Measurements from ENCODE around the gene TNS3.

TNS3 gene

DNA sequence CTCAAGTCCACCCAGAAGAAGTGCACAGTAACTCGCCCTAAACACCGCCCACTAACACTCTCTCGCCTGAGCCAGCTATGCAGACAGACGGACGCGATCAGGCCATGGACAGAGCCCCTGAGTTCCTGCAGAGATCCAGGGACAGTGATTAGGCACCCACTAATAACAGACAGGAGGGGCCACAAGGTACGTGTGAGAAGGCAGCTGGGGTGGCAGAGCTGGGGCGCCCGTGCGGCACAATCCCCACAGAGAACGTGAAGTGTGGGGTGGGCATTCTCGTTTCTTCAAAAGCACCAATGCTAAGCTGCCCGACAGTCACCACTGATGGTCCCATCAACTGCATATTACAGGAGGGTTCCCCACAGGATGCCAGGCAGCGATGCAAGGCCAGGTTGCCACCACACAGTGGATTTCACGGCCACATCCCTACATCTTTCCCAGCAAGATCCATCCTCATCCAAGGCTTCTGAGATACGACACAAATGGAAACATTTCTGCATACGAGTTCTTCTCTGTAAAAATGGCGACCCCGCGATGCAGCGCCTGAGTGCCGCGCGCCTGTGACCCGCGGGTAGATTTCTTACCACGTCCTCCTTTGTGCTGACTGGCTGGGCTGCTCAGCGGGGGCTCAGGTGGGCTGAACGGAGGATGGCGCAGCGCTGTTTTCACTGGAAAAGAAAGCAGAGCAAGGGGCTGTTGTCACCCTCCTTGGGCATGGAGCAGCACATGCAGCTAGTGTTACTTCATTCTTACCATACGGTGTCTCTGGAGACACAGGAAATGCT, 237.5 kb downstream of the TNS3 start:
- Histone ChIP-seq H3K27ac (ENCODE audit: low read depth, low read length) (no peak overlapping the region), H4K20me1 (ENCODE audit: control insufficient read depth, insufficient read depth, low read depth, low read length) (no peaks in the 10 kb centered on the region), H3K4me2 (ENCODE audit: low read length) (no peak overlapping the region), H3K9me2 (replicated peaks; ENCODE audit: control insufficient read depth, low read length) (no peaks in the 10 kb centered on the region), H3K27me3 (ENCODE audit: control insufficient read depth, low read length) (no peaks in the 10 kb centered on the region), H3K79me2 (ENCODE audit: control insufficient read depth, low read length) (no peaks in the 10 kb centered on the region), H3K36me3 (ENCODE audit: control insufficient read depth, low read length) (no peaks in the 10 kb centered on the region), H3K4me3 (ENCODE audit: low read length) (no peak overlapping the region), H3K9me3 (ENCODE audit: control insufficient read depth, insufficient read depth, low read length) (no peaks in the 10 kb centered on the region), H3F3A (ENCODE audit: control insufficient read depth, insufficient read depth) (no peaks in the 10 kb centered on the region), H3K4me1 (ENCODE audit: control insufficient read depth, low read length) (no peaks in the 10 kb centered on the region)
- TF ChIP-seq CTCF (IDR thresholded peaks at IDR 0.05; ENCODE audit: low read depth, low read length, poor library complexity, severe bottlenecking) (no peak), EZH2phosphoT487 (IDR thresholded peaks at IDR 0.05; ENCODE audit: borderline replicate concordance, low read length) (no peak)

DNA sequence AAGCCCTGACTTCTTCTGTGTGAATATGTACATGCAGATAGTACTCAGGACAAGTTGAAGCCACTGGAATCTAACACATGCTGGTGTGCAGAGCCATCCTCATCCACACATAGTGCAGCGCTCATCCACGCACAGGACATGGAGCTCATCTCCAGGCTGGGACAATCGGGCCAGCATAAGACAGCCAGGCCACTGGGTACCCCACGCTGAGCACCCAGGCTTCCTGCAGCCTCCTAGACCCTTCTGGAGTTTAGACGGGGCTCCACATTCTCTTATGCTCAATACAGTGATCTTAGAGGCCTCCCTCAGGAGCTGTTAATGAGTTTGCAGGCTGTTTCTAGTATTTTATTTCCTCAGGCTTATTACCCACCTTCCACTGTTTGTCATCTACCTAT, 238.9 kb downstream of the TNS3 start:
- TF ChIP-seq EZH2phosphoT487 (IDR thresholded peaks at IDR 0.05; ENCODE audit: borderline replicate concordance, low read length), result no peak
- no peak for TF ChIP-seq CTCF (IDR thresholded peaks at IDR 0.05; ENCODE audit: low read depth, low read length, poor library complexity, severe bottlenecking)

DNA sequence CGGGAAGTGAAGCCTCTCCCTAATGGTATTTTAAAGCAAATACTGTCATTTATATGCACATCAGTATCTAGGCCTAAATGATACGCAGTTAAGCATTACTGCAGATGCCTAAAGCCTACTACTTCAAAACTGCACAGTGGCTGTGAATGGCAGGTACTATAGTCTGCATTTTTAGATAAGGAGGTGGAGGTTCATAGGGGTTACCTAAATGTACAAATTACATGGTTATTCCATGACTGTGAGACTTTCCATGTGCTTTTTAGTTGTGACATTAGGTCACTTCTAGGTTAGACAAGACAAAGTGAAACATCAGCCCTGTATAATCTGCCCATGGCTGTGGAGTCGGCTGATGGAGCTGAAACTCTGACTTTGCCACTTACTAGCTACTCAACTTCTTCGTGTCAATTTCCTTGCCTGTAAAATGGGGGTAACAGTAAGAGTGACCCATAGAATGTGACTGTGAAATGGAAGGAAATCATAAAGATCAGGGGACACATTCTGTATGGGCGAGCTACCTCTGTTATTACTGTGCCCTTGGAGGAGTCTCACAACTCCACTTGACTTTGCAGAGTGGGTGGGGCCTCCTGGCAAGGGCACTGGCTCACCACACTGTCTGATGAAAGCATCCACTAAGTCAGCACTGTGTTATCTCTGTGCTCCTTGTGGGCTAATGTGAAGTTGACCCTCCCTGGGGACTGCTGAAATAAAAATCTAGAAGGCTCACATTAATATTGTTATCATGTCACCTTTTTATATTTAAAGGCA, 239.4 kb downstream of the TNS3 start:
- Histone ChIP-seq H3K9me3 (ENCODE audit: control insufficient read depth, insufficient read depth, low read length) (no peaks in the 10 kb centered on the region), H3K9me2 (replicated peaks; ENCODE audit: control insufficient read depth, low read length) (no peaks in the 10 kb centered on the region), H3K36me3 (ENCODE audit: control insufficient read depth, low read length) (no peaks in the 10 kb centered on the region), H3K4me1 (ENCODE audit: control insufficient read depth, low read length) (no peaks in the 10 kb centered on the region), H3F3A (ENCODE audit: control insufficient read depth, insufficient read depth) (no peaks in the 10 kb centered on the region), H4K20me1 (ENCODE audit: control insufficient read depth, insufficient read depth, low read depth, low read length) (no peaks in the 10 kb centered on the region), H3K79me2 (ENCODE audit: control insufficient read depth, low read length) (no peaks in the 10 kb centered on the region), H3K4me3 (ENCODE audit: low read length) (no peak overlapping the region), H3K4me2 (ENCODE audit: low read length) (no peak overlapping the region), H3K27me3 (ENCODE audit: control insufficient read depth, low read length) (no peaks in the 10 kb centered on the region), H3K27ac (ENCODE audit: low read depth, low read length) (no peak overlapping the region)
- TF ChIP-seq EZH2phosphoT487 (IDR thresholded peaks at IDR 0.05; ENCODE audit: borderline replicate concordance, low read length) (no peak), CTCF (IDR thresholded peaks at IDR 0.05; ENCODE audit: low read depth, low read length, poor library complexity, severe bottlenecking) (no peak)

More for the DNA sequence above, 238.9 kb downstream of the TNS3 start:
- H3K4me3 ChIP-seq (ENCODE audit: low read length), result no peak overlapping the region
- no peaks in the 10 kb centered on the region for H3K4me1 ChIP-seq (ENCODE audit: control insufficient read depth, low read length)
- no peaks in the 10 kb centered on the region for H3K9me3 ChIP-seq (ENCODE audit: control insufficient read depth, insufficient read depth, low read length)
- no peaks in the 10 kb centered on the region for H4K20me1 ChIP-seq (ENCODE audit: control insufficient read depth, insufficient read depth, low read depth, low read length)
- no peak overlapping the region for H3K4me2 ChIP-seq (ENCODE audit: low read length)
- H3K79me2 ChIP-seq (ENCODE audit: control insufficient read depth, low read length), result no peaks in the 10 kb centered on the region
- no peak overlapping the region for H3K27ac ChIP-seq (ENCODE audit: low read depth, low read length)
- no peaks in the 10 kb centered on the region for H3F3A ChIP-seq (ENCODE audit: control insufficient read depth, insufficient read depth)
- no peaks in the 10 kb centered on the region for H3K36me3 ChIP-seq (ENCODE audit: control insufficient read depth, low read length)
- no peaks in the 10 kb centered on the region for H3K27me3 ChIP-seq (ENCODE audit: control insufficient read depth, low read length)
- H3K9me2 ChIP-seq (replicated peaks; ENCODE audit: control insufficient read depth, low read length), result no peaks in the 10 kb centered on the region

Measured in DOHH2 (cell line).